ENCODE results near the gene HSD17B11.

HSD17B11 gene

DNA sequence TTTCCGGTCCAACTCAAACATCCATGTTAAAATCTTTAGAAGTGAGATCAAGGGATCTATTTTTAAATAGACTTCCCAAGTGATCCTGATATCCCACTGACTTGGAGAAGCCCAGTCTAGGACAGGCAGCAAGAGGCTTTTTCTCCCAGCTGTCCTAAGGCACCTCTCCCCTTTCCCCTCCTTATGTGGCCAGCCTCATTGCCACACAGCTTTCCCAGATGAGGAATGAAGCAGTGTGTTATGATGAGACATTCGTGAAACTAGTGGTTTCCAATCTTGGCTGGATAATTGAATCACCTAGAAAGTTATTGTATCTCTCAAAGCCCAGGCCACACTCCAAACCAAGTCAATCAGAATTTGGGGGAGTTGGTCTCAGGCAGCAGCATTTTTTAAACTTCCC lies 51.5 kb downstream of the HSD17B11 start:
- no peak overlapping the region for H3K4me3 ChIP-seq (ENCODE audit: low read depth, low read length)
- DNase-seq (ENCODE audit: low read depth) = no peak
- no peak for TF ChIP-seq POLR2A (IDR thresholded peaks at IDR 0.05; ENCODE audit: extremely low read depth, insufficient read length)
- TF ChIP-seq, protein P1, sequence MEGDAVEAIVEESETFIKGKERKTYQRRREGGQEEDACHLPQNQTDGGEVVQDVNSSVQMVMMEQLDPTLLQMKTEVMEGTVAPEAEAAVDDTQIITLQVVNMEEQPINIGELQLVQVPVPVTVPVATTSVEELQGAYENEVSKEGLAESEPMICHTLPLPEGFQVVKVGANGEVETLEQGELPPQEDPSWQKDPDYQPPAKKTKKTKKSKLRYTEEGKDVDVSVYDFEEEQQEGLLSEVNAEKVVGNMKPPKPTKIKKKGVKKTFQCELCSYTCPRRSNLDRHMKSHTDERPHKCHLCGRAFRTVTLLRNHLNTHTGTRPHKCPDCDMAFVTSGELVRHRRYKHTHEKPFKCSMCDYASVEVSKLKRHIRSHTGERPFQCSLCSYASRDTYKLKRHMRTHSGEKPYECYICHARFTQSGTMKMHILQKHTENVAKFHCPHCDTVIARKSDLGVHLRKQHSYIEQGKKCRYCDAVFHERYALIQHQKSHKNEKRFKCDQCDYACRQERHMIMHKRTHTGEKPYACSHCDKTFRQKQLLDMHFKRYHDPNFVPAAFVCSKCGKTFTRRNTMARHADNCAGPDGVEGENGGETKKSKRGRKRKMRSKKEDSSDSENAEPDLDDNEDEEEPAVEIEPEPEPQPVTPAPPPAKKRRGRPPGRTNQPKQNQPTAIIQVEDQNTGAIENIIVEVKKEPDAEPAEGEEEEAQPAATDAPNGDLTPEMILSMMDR (IDR thresholded peaks at IDR 0.05; ENCODE audit: low read depth, low read length) = no peak
- TF ChIP-seq, protein P2, sequence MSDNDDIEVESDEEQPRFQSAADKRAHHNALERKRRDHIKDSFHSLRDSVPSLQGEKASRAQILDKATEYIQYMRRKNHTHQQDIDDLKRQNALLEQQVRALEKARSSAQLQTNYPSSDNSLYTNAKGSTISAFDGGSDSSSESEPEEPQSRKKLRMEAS (IDR thresholded peaks at IDR 0.05; ENCODE audit: low read depth, low read length) = no peak
- no peak for TF ChIP-seq MYC (IDR thresholded peaks at IDR 0.05; ENCODE audit: low read depth, low read length)

DNA sequence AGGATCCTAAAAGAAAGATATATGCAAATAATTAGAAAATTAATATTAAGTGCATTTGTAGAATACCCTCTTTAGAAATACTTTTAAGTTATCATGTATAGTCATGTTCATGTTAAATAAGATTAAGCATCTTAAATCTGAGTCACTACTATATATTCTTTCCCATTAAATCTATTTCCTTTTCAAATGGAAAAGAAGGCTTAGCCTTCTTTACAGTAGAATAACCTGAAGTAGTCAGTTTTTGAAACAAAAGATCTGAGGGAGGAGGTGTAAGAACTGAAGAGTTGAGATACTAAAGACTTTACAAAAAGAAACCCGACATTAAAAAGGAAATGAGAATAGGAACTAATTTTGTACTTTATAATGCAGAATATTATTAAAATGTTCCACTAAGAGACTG lies 53.6 kb downstream of the HSD17B11 start:
- no peak for TF ChIP-seq POLR2A (IDR thresholded peaks at IDR 0.05; ENCODE audit: extremely low read depth, insufficient read length)
- no peak for TF ChIP-seq MYC (IDR thresholded peaks at IDR 0.05; ENCODE audit: low read depth, low read length)
- TF ChIP-seq, protein P2 (IDR thresholded peaks at IDR 0.05; ENCODE audit: low read depth, low read length) = no peak
- TF ChIP-seq, protein P1 (IDR thresholded peaks at IDR 0.05; ENCODE audit: low read depth, low read length) = no peak
- DNase-seq (ENCODE audit: low read depth) = no peak
- H3K4me3 ChIP-seq (ENCODE audit: low read depth, low read length) = no peak overlapping the region

DNA sequence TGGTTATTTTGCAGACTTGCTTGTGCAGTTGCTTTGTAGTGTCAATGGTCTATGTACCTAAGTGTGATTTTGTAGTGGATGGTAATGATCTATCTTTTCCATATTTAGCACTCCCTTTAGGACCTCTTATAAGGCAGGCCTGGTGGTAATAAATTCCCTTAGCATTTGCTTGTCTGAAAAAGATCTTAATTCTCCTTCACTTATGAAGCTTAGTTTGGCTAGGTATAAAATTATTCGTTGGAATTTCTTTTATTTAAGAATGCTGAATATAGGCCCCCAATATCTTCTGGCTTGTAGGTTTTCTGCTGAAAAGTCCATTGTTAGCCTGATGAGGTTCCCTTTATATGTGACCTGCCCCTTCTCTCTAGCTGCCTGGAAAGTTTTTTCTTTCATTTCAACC lies 57.7 kb downstream of the HSD17B11 start:
- TF ChIP-seq, protein P1 (IDR thresholded peaks at IDR 0.05; ENCODE audit: low read depth, low read length) = no peak
- TF ChIP-seq POLR2A (IDR thresholded peaks at IDR 0.05; ENCODE audit: extremely low read depth, insufficient read length) (no peak), MYC (IDR thresholded peaks at IDR 0.05; ENCODE audit: low read depth, low read length) (no peak)
- TF ChIP-seq, protein P2 (IDR thresholded peaks at IDR 0.05; ENCODE audit: low read depth, low read length) = no peak
- H3K4me3 ChIP-seq (ENCODE audit: low read depth, low read length) = no peak overlapping the region
- no peak for DNase-seq (ENCODE audit: low read depth)

DNA sequence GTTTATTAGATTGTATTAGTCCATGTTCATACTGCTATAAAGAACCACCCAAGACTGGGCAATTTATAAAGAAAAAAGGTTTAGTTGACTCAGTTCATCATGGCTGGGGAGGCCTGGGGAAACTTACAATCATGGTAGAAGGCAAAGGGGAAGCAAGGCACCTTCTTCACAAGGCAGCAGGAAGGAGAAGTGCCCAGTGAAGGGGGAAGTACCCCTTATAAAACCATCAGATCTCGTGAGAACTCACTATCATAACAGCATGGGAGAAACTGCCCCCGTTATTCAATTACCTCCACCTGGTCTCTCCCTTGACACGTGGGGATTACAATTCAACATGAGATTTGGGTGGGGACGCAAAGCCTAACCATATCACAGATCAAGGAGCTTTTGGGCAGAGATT lies 60.2 kb downstream of the HSD17B11 start:
- TF ChIP-seq, protein P2 (IDR thresholded peaks at IDR 0.05; ENCODE audit: low read depth, low read length) = no peak
- peak; percentile 14 for DNase-seq (ENCODE audit: low read depth)
- no peak overlapping the region for H3K4me3 ChIP-seq (ENCODE audit: low read depth, low read length)

DNA sequence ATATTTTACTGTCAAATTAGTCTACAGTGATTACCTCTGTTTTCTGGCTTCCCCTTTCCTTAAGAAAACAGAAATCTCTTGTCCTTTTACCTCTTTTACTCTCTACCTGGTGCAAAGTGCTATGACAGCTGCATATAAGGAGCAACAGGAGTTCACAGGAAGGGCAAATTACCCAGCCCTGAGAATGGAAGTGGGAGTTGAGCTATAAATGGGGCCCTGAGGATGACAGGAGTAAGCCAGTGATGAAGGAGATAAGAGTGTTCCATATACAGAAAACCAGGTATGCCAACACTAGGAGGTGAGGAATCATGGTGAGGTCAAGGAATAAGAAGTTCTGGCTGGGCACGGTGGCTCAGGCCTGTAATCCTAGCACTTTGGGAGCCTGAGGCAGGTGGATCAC lies 63.9 kb downstream of the HSD17B11 start:
- no peak overlapping the region for H3K4me3 ChIP-seq (ENCODE audit: low read depth, low read length)
- no peak for DNase-seq (ENCODE audit: low read depth)
- TF ChIP-seq POLR2A (IDR thresholded peaks at IDR 0.05; ENCODE audit: extremely low read depth, insufficient read length) (no peak), MYC (IDR thresholded peaks at IDR 0.05; ENCODE audit: low read depth, low read length) (no peak)
- TF ChIP-seq, protein P1 (IDR thresholded peaks at IDR 0.05; ENCODE audit: low read depth, low read length) = no peak
- TF ChIP-seq, protein P2 (IDR thresholded peaks at IDR 0.05; ENCODE audit: low read depth, low read length) = no peak

DNA sequence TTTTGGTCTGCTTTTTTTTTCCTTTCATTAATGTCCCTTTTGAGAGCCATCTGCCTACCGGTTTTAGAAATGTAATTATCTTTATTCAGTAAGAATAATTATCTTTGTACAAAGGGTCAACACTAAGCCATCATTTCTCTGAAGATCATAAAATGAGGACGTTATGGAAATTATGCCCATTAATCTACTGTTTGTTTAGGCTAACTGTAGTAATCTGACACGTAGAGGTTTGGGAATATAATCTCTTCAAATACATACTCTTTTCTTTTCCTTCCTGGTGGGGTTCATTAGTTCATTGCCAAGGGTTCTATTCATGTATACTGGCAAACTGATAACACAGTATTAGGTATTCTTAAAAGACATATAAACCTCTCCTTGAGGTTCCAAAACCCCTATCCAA lies 64.5 kb downstream of the HSD17B11 start:
- no peak for DNase-seq (ENCODE audit: low read depth)
- TF ChIP-seq, protein P1 (IDR thresholded peaks at IDR 0.05; ENCODE audit: low read depth, low read length) = no peak
- no peak for TF ChIP-seq MYC (IDR thresholded peaks at IDR 0.05; ENCODE audit: low read depth, low read length)
- TF ChIP-seq, protein P2 (IDR thresholded peaks at IDR 0.05; ENCODE audit: low read depth, low read length) = no peak
- no peak for TF ChIP-seq POLR2A (IDR thresholded peaks at IDR 0.05; ENCODE audit: extremely low read depth, insufficient read length)
- H3K4me3 ChIP-seq (ENCODE audit: low read depth, low read length) = no peak overlapping the region
